ENCODE results near the gene RAB11FIP4.

DNA sequence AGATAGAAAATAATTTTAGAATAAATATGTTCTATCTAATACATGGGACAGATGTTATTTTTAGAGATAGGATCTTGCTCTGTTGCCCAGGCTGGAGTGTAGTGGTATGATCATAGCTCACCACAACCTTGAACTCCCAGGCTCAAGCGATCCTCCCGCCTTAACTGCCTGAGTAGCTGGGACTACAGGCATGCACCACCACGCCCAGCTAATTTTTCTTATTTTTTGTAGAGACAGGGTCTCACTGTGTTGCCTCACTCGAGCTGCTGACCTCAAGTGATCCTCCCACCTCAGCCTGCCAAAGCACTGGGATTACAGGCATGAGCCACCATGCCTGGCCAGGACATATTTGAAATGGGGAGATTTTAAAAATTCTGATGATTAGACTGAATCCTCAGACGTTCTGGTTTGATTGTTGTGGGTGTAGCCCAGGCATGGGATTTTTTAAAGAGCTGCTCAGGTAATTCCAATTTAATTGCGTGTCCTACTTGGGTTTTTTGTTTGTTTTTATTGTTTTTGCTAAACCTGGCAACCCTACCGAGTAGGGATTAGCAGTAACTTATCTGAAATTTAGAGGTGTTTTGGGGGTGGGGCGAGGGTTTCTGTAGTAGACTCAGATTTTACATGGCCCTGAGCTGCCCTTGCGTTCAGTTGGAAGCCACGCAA lies 142.9 kb downstream of the RAB11FIP4 start:
- TF ChIP-seq, protein P1, sequence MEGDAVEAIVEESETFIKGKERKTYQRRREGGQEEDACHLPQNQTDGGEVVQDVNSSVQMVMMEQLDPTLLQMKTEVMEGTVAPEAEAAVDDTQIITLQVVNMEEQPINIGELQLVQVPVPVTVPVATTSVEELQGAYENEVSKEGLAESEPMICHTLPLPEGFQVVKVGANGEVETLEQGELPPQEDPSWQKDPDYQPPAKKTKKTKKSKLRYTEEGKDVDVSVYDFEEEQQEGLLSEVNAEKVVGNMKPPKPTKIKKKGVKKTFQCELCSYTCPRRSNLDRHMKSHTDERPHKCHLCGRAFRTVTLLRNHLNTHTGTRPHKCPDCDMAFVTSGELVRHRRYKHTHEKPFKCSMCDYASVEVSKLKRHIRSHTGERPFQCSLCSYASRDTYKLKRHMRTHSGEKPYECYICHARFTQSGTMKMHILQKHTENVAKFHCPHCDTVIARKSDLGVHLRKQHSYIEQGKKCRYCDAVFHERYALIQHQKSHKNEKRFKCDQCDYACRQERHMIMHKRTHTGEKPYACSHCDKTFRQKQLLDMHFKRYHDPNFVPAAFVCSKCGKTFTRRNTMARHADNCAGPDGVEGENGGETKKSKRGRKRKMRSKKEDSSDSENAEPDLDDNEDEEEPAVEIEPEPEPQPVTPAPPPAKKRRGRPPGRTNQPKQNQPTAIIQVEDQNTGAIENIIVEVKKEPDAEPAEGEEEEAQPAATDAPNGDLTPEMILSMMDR (IDR thresholded peaks at IDR 0.05; ENCODE audit: low read depth, low read length) = no peak
- TF ChIP-seq POLR2A (IDR thresholded peaks at IDR 0.05; ENCODE audit: extremely low read depth, insufficient read length) (no peak), MYC (IDR thresholded peaks at IDR 0.05; ENCODE audit: low read depth, low read length) (no peak)
- TF ChIP-seq, protein P2, sequence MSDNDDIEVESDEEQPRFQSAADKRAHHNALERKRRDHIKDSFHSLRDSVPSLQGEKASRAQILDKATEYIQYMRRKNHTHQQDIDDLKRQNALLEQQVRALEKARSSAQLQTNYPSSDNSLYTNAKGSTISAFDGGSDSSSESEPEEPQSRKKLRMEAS (IDR thresholded peaks at IDR 0.05; ENCODE audit: low read depth, low read length) = no peak

All from NB4 (cell line).